ENCODE results near the gene SH2D3C.

DNA sequence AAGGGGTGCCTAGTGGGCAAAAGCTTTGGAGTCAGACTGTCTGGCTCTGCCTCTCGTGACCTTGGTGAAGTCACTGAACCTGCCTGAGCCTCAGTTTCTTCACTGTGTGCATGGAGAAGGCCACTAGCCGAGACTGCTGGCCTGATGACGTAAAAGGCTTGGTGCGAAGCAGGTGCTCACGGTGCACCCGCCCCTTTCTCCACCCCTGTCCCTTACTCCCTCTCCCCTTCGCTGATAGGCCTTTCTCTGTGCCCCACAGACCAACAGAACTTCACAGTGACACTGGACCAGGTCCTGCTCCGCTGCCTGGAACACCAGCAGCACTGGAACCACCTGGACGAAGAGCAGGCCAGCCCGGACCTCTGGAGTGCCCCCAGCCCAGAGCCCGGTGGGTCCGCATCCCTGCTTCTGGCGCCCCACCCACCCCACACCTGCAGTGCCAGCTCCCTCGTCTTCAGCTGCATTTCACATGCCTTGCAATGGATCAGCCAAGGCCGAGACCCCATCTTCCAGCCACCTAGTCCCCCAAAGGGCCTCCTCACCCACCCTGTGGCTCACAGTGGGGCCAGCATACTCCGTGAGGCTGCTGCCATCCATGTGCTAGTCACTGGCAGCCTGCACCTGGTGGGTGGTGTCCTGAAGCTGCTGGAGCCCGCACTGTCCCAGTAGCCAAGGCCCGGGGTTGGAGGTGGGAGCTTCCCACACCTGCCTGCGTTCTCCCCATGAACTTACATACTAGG, 34.6 kb upstream of the SH2D3C start:
- TF ChIP-seq, protein P1, sequence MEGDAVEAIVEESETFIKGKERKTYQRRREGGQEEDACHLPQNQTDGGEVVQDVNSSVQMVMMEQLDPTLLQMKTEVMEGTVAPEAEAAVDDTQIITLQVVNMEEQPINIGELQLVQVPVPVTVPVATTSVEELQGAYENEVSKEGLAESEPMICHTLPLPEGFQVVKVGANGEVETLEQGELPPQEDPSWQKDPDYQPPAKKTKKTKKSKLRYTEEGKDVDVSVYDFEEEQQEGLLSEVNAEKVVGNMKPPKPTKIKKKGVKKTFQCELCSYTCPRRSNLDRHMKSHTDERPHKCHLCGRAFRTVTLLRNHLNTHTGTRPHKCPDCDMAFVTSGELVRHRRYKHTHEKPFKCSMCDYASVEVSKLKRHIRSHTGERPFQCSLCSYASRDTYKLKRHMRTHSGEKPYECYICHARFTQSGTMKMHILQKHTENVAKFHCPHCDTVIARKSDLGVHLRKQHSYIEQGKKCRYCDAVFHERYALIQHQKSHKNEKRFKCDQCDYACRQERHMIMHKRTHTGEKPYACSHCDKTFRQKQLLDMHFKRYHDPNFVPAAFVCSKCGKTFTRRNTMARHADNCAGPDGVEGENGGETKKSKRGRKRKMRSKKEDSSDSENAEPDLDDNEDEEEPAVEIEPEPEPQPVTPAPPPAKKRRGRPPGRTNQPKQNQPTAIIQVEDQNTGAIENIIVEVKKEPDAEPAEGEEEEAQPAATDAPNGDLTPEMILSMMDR (IDR thresholded peaks at IDR 0.05), result no peak
- TF ChIP-seq KDM1A (IDR thresholded peaks at IDR 0.05; ENCODE audit: low read depth), result no peak
- TF ChIP-seq CBX8 (IDR thresholded peaks at IDR 0.05), result no peak
- TF ChIP-seq CHD2 (IDR thresholded peaks at IDR 0.05; ENCODE audit: low read length, partially characterized antibody), result no peak
- TF ChIP-seq, protein P2, sequence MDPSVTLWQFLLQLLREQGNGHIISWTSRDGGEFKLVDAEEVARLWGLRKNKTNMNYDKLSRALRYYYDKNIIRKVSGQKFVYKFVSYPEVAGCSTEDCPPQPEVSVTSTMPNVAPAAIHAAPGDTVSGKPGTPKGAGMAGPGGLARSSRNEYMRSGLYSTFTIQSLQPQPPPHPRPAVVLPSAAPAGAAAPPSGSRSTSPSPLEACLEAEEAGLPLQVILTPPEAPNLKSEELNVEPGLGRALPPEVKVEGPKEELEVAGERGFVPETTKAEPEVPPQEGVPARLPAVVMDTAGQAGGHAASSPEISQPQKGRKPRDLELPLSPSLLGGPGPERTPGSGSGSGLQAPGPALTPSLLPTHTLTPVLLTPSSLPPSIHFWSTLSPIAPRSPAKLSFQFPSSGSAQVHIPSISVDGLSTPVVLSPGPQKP (IDR thresholded peaks at IDR 0.05; ENCODE audit: low read depth, low read length), result no peak
- TF ChIP-seq EP300 (IDR thresholded peaks at IDR 0.05), result no peak

Data from A549 (cell line).